Keratinocyte (primary cell): ENCODE data around the gene SMURF1. TPM values are rescaled to one million over a fixed set of nuclear protein-coding genes. Genes with fewer than 3 reads are reported as not detected.

ENCODE experiments used
- DNase-seq: peaks from one replicate; pipeline ENCODE4 v3.0.0-alpha.2; 2011; ENCODE audit warnings: low read depth, missing footprints, low spot score
- FAIRE-seq: peaks from 2 replicates; lab custom pipeline; 2011; peaks lifted over from hg19 to GRCh38; lab: Jason Lieb, UNC
- H2AFZ ChIP-seq: 2 replicates; pipeline ENCODE4 v1.6.0; 2012; ENCODE audit warnings: low read length, control low read depth, inconsistent platforms; ENCODE audit not compliant: control insufficient read depth
- H3K27ac ChIP-seq: 2 replicates; pipeline ENCODE4 v1.5.1; 2011; ENCODE audit warnings: low read length; ENCODE audit not compliant: control insufficient read depth, insufficient read depth
- H3K27me3 ChIP-seq: 3 replicates; pipeline ENCODE4 v1.6.0; 2011; ENCODE audit warnings: low read length; ENCODE audit not compliant: control insufficient read depth, insufficient read depth; ENCODE audit errors: extremely low read depth
- H3K36me3 ChIP-seq, 2 experiments: 2 replicates in 1 of 2; 3 replicates in 1 of 2; pipeline ENCODE4 v1.5.1; 2011; ENCODE audit warnings: low read length in 2 of 2, mild to moderate bottlenecking in 1 of 2; ENCODE audit not compliant: control insufficient read depth in 2 of 2, insufficient read depth in 2 of 2; ENCODE audit errors: extremely low read depth in 1 of 2
- H3K4me1 ChIP-seq: 3 replicates; pipeline ENCODE4 v1.5.1; 2011; ENCODE audit warnings: low read length; ENCODE audit not compliant: control insufficient read depth, insufficient read depth; ENCODE audit errors: extremely low read depth
- H3K4me2 ChIP-seq: 3 replicates; pipeline ENCODE4 v1.6.0; 2011; ENCODE audit warnings: low read depth, low read length; ENCODE audit not compliant: control insufficient read depth, insufficient read depth; ENCODE audit errors: extremely low read depth
- H3K4me3 ChIP-seq, 3 experiments: fragments of 200-600 bp in 1 of 3; sonication (generic) in 1 of 3; 2 replicates in 2 of 3; 3 replicates in 1 of 3; pipeline ENCODE4 v1.5.1; 2011 to 2016; ENCODE audit warnings: low read length in 3 of 3, mild to moderate bottlenecking in 3 of 3, control low read depth in 2 of 3, inconsistent platforms in 1 of 3, low read depth in 1 of 3, mixed read lengths in 1 of 3, mixed run types in 1 of 3, moderate library complexity in 1 of 3; ENCODE audit not compliant: control insufficient read depth in 2 of 3, insufficient read depth in 2 of 3; ENCODE audit errors: extremely low read depth in 1 of 3
- H3K79me2 ChIP-seq: 2 replicates; pipeline ENCODE4 v1.6.0; 2012; ENCODE audit warnings: low read length; ENCODE audit not compliant: control insufficient read depth, insufficient read depth
- H3K9ac ChIP-seq: 3 replicates; pipeline ENCODE4 v1.6.0; 2011; ENCODE audit warnings: low read length; ENCODE audit not compliant: control insufficient read depth, insufficient read depth; ENCODE audit errors: extremely low read depth
- H3K9me1 ChIP-seq: 3 replicates; pipeline ENCODE4 v1.6.0; 2011; ENCODE audit warnings: low read length; ENCODE audit not compliant: control insufficient read depth, insufficient read depth; ENCODE audit errors: extremely low read depth
- H3K9me3 ChIP-seq: 2 replicates; pipeline ENCODE4 v1.5.1; 2012; ENCODE audit warnings: low read depth, low read length; ENCODE audit not compliant: control insufficient read depth
- H4K20me1 ChIP-seq: 3 replicates; pipeline ENCODE4 v1.6.0; 2011; ENCODE audit warnings: low read length; ENCODE audit not compliant: control insufficient read depth, insufficient read depth; ENCODE audit errors: extremely low read depth
- EZH2 ChIP-seq: IDR thresholded peaks from one replicate; pipeline ENCODE4 v1.6.1; 2012; ENCODE audit warnings: inconsistent platforms, mild to moderate bottlenecking, low read length, moderate library complexity
- dilution Hi-C: fragments of 300-500 bp; cut with MboI; formaldehyde crosslinking; loops from one replicate; pipeline ENCODE4 v1.7.0; 2020; ENCODE audit warnings: low sequenced_read_pairs; ENCODE audit not compliant: extremely low pct_ligation_motif_present
- polyA plus RNA-seq, 5 experiments: library from polyadenylated mRNA; depleted of rRNA in 3 of 5; stranded (reverse) in 3 of 5; stranded (forward) in 1 of 5; unstranded in 1 of 5; fragments of >200 nt; gene quantifications; 1 replicate in 1 of 5; 2 replicates in 3 of 5; 3 replicates in 1 of 5; pipeline versions ENCODE4 v1.2.1 to v1.2.3, GENCODE V29; 2011 to 2012; ENCODE audit warnings: missing spikeins in 2 of 5, low read depth in 1 of 5, low replicate concordance in 1 of 5
- TF ChIP-seq, protein P1 (sequence below), 3 experiments: IDR thresholded peaks in 1 of 3; conservative IDR thresholded peaks in 1 of 3; optimal IDR thresholded peaks in 1 of 3; 2 replicates in 2 of 3; 3 replicates in 1 of 3; pipeline versions ENCODE3 to v1.5.1; 2011; ENCODE audit warnings: low read length in 3 of 3, mild to moderate bottlenecking in 3 of 3, moderate library complexity in 2 of 3, control low read depth in 1 of 3, inconsistent platforms in 1 of 3; ENCODE audit not compliant: insufficient read depth in 2 of 3; ENCODE audit errors: extremely low read depth in 1 of 3

Gene SMURF1
- polyA plus RNA-seq, 1 donor (not counting 4 experiments of a cell fraction or from before 2014, with no cell fraction given) = 22.2 TPM

DNA sequence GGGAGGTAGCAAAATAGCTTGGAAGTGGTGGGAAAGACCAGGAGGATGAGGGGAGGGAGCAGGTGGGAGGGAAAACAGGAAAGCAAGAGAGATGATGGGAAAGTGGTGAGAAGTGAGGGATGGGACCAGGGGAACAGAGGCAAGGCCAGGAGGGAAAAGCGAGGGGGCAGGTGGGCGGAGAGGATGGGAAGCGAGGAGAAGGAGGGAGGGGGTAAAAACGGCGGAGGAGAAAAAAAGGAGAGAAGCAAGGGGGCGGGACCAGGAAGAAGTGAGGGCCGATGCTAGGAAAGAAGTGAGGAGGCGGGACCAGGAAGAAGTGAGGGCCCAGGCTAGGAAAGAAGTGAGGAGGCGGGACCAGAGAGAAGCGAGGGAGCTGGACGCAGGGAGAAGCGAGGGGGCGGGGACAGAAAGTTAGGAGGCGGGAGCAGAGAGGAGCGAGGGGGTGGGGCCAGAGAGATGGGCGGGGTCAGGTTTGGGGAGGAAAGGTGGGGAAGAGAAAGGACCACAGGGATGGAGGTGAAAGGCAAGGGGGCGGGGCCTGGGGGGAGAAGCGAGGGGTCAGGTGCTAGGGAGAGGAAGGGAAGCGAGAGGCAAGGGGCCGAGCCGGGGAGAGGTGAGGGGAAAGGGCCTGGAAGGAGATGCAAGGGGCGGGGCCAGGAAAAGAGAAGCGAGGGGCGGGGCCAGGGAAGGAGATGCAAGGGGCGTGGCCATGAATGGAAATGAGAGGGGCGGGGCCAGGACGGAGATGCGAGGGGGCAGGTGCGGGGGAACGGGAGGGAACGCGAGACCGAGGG is 984 bp downstream of the SMURF1 start:
- H3K27ac ChIP-seq = peak overlapping the region; percentile 50
- H3K9me1 ChIP-seq = no peaks in the 10 kb centered on the region
- TF ChIP-seq EZH2 = no peak
- TF ChIP-seq, protein P1, sequence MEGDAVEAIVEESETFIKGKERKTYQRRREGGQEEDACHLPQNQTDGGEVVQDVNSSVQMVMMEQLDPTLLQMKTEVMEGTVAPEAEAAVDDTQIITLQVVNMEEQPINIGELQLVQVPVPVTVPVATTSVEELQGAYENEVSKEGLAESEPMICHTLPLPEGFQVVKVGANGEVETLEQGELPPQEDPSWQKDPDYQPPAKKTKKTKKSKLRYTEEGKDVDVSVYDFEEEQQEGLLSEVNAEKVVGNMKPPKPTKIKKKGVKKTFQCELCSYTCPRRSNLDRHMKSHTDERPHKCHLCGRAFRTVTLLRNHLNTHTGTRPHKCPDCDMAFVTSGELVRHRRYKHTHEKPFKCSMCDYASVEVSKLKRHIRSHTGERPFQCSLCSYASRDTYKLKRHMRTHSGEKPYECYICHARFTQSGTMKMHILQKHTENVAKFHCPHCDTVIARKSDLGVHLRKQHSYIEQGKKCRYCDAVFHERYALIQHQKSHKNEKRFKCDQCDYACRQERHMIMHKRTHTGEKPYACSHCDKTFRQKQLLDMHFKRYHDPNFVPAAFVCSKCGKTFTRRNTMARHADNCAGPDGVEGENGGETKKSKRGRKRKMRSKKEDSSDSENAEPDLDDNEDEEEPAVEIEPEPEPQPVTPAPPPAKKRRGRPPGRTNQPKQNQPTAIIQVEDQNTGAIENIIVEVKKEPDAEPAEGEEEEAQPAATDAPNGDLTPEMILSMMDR (optimal IDR thresholded peaks at IDR 0.05 in 1 of 3, IDR thresholded peaks at IDR 0.05 in 1 of 3, conservative IDR thresholded peaks at IDR 0.05 in 1 of 3; ENCODE audit: extremely low read depth in 1 of 3, insufficient read depth in 2 of 3, low read length in 3 of 3) = no peak
- peak overlapping the region; percentile 59 to 81 (median 78) for H3K4me3 ChIP-seq
- H3K4me2 ChIP-seq = peak overlapping the region; percentile 57
- peaks cover 43% of the 10 kb centered on the region for H3K79me2 ChIP-seq
- DNase-seq = peak; percentile 90
- H2AFZ ChIP-seq = no peak overlapping the region
- H3K36me3 ChIP-seq = peaks cover 0 to 6% of the 10 kb centered on the region in 2 experiments
- H4K20me1 ChIP-seq = peaks cover 10% of the 10 kb centered on the region
- H3K27me3 ChIP-seq = no peaks in the 10 kb centered on the region
- FAIRE-seq = peak; percentile 26
- dilution Hi-C loops = no loop called here
- H3K4me1 ChIP-seq = peaks cover 39% of the 10 kb centered on the region
- H3K9ac ChIP-seq = peak overlapping the region; percentile 86
- H3K9me3 ChIP-seq = no peaks in the 10 kb centered on the region

DNA sequence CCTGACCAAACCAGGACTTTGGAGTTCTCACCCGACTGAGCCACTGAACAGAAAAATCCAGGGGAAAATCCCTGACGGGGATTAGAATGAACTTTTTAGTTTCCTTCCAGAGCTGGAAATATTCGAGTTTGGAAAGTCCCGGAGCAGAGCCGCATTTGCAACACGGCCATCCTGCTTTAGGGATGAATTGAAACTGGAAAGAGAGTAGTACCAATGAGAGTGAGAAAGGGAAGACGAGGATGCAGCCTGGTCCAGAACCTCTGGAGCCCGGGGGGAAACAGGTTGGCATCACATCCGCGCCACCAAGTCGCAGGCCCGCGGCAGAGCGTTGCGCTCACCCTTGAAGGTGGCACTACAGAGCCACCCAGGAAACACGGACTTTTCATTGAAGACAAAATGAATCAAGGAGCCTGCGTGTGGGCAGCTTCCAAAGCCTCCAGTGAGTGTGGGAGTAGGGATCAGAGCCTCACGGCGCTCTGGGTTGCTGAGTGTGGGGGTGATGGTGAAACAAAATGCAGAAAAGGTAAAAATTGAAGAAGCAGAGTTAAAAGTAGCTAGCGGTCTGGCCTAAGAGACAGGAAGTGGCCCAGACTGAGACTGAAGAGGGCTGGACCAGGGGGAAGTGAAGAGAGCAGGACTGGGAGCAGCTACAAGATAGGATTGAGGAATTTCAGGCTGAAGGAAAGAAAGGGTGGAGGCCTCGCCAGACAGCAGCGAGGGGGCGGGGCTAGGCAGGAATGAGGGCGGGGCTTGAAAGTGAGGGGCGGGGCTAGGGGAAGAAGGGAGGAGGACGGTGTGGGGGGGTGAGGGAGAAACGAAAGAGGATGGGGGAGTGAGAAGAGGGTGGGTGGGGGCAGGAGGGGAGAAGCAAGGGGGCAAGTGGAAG is 1.8 kb downstream of the SMURF1 start:
- DNase-seq (no peak), FAIRE-seq (no peak)
- Histone ChIP-seq H3K79me2 (peaks cover 52% of the 10 kb centered on the region), H2AFZ (no peak overlapping the region), H4K20me1 (peaks cover 10% of the 10 kb centered on the region), H3K27ac (peak overlapping the region; percentile 90), H3K9me1 (no peaks in the 10 kb centered on the region), H3K36me3 (peaks cover 0 to 6% of the 10 kb centered on the region in 2 experiments), H3K4me2 (peak overlapping the region; percentile 98), H3K4me1 (peaks cover 47% of the 10 kb centered on the region), H3K9me3 (no peaks in the 10 kb centered on the region), H3K4me3 (peak overlapping the region; percentile 59 to 81 (median 78)), H3K27me3 (no peaks in the 10 kb centered on the region), H3K9ac (peak overlapping the region; percentile 90)
- dilution Hi-C loops = no loop called here
- no peak for TF ChIP-seq EZH2
- TF ChIP-seq, protein P1 (optimal IDR thresholded peaks at IDR 0.05 in 1 of 3, IDR thresholded peaks at IDR 0.05 in 1 of 3, conservative IDR thresholded peaks at IDR 0.05 in 1 of 3; ENCODE audit: extremely low read depth in 1 of 3, insufficient read depth in 2 of 3, low read length in 3 of 3) = peak in 1 of 3 experiments; percentile 6
